NCI-H1694 treated with DMSO at 0.1 percent for 48 hours (cell line): Measurements from ENCODE around the gene HHIPL2.
A peak's percentile ranks its signal among the peaks of the same experiment; 100 is the strongest.

ENCODE experiments used
- DNase-seq: peaks from one replicate; lab custom pipeline; 2025; lab: John Stamatoyannopoulos, UW

The HHIPL2 gene

GRCh38 chr1:222547944-222548671 lies at the start of gene HHIPL2:
TSS of gene HHIPL2 (minus strand) at chr1:222548104. CDS start at chr1:222548044, 60 bp downstream.
- DNase-seq, result no peak

GRCh38 chr1:222596696-222597095 lies 48.8 kb upstream of the HHIPL2 start:
- DNase-seq, result no peak

DNA sequence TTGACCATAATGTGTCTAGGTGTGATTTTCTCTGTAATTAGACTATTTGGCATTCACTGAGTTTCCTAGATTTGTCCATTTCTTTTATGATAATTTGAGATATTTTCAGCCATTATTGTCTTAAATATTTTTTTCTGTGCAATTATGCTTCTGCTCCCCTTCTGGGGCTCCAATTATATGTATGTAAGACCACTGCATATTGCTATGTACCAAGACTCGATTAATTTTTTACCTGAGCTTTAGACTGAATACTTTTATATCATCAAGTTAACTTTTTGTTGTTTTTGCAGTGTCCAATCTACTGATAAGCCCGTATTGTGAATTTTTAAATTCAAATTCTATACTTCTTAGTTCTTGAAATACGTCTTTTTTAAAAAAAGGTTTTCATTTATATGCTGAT lies 46.9 kb upstream of the HHIPL2 start:
- no peak for DNase-seq

- no peak for DNase-seq
Measured at GRCh38 chr1:222592171-222592570, 44.3 kb upstream of the HHIPL2 start.

- peak; percentile 80 for DNase-seq
Measured at GRCh38 chr1:222589462-222590302, 41.8 kb upstream of the HHIPL2 start, which contains the start of gene TAF1A. TSS of gene TAF1A (minus strand) at chr1:222589933.

DNA sequence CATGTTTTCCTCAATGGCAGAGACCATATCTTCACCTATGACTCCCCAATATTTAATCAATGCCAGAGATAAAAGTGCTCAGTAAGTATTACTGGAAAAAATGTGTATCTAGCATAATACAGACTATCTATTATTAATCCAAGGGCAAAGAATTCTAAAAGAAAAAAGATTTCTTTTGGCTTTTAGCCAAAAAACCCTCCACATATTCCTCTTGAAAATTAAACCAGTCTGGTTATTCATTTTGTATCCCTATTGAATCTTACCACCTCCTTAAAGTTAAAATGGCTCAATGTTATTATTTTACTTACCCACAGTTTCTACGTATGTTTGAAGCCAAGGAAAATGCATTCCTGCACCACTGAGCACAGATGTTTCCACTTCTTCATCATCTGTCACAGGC lies 40.2 kb upstream of the HHIPL2 start:
- DNase-seq, result no peak

GRCh38 chr1:222586842-222587241 lies 38.9 kb upstream of the HHIPL2 start:
- DNase-seq, result no peak

GRCh38 chr1:222583079-222583478 lies 35.2 kb upstream of the HHIPL2 start:
- DNase-seq, result no peak

GRCh38 chr1:222582099-222582774 lies 34.3 kb upstream of the HHIPL2 start:
- DNase-seq, result no peak

- no peak for DNase-seq
Measured at GRCh38 chr1:222579316-222579715, 31.4 kb upstream of the HHIPL2 start.

- no peak for DNase-seq
Measured at GRCh38 chr1:222570837-222571236, 22.9 kb upstream of the HHIPL2 start.

GRCh38 chr1:222561656-222562055 lies 13.8 kb upstream of the HHIPL2 start:
- DNase-seq, result no peak

GRCh38 chr1:222557574-222557973 lies 9.7 kb upstream of the HHIPL2 start:
- DNase-seq, result no peak

DNA sequence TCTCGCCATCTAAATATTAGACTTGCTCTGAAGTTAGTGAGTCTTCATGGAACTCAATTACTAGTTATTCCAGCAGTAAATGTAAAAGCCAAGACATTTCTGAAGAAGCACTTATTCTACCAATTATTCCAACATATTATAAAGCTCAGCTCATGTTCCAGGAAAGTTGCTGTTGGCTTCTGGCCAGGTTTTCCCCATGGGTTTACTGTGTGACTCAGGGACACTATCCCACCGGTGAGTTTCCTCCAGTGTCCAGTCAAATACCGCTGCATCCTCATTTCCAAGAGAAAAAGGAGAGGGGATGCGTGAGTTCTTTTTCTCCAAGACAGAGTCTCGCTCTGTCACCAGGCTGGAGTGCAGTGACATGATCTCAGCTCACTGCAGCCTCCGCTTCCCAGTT lies 9.2 kb upstream of the HHIPL2 start:
- no peak for DNase-seq

GRCh38 chr1:222555992-222556615 lies 8.2 kb upstream of the HHIPL2 start:
- DNase-seq, result no peak

- DNase-seq, result no peak
Measured at GRCh38 chr1:222554177-222554576, 6.3 kb upstream of the HHIPL2 start.

GRCh38 chr1:222552882-222553281 lies 5.0 kb upstream of the HHIPL2 start:
- no peak for DNase-seq

GRCh38 chr1:222547260-222547614 lies 667 bp downstream of the HHIPL2 start:
- no peak for DNase-seq

DNA sequence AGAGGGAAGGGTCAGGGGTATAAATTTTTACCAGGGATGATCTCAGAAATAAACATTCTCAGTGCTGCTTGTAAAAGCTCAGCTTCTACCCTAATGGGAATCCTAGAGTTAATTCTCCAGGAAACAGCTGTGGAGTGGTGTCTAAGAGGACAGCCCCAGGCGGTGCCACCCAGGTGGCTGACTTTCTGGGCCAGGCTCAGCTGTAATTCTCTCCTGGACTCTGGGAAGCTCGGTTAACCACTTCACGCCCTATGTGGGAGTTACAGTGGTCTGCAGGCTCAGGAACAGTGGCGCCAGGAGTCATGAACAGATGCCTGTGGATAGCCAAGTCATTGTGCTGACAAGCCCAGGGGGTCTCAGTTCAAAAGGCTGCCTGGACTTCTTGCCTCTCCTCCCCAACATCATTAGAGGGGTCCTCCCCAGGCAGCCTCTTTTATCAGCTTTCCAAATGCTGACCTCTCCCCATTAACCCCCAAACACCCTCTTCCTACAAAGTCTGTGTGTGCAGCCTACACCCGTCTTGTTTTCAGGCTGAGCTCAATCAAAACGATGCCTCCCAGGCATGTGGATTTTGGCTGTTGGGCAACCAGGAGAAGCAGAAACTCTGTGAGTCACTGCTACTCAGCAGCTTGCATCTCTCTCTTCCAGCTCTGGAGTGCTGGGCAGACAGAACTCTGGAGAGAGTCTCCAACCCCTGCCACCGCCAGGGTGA lies 1.2 kb downstream of the HHIPL2 start:
- DNase-seq, result no peak

DNA sequence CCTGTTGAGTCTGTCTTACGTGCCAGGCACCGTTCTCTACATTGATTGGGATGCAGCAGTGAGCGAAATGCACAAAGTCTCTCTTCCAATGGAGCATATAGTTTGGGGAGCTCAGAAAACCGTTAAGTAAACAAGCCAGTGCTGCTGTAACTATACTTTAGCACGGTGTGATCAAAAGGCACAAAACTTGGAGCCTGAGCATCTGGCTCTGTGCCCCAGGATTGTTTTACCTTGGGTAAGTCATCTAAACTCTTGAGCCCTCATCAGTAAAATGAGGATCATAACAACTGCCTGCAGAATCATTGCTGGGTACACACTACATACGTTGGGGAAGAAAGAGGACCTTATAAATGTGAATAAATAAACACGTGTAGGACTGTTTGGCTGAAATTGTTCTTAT lies 1.8 kb downstream of the HHIPL2 start:
- DNase-seq, result no peak

DNA sequence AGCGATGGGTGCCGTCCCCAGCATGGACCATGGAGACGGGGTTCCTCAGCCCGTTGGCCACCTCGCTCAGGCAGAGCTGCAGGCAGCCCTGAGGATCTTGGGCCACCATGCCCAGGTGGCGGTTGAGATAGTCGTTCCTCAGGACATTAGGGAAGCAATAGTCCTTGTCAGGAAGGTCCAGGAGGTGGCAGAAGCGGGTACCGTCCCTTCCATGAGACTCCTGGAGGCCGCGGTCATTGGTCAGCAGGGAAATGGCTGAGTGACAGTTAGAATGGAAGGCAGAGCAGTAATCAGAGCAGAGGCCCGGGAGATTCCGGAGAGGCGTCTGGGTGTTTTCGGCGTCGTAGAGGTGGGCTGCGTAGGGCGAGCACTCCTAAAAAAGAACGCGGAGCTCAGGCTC lies 4.1 kb downstream of the HHIPL2 start:
- no peak for DNase-seq

DNA sequence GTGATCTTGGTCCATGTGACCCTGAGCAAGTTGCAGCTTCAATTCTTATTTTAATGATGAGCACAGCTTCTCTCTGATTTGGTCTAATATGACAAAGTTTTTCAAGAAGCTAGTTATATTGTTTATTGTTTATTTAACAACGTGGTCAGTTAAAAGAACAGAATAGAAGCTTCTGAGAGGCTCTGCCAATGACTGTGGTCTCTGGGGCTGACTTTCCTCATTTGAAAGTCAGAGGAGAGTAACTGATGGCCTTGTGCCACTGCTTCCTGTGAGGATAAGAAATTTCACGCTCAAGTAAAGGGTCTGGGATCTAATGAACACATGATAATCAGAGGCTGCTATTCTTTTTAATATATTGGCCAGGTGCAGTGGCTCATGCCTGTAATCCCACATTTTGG lies 7.3 kb downstream of the HHIPL2 start:
- no peak for DNase-seq
